SK-N-DZ (cell line): ENCODE measurements around the gene OSM.

Experiments
- DNase-seq: peaks from one replicate; pipeline ENCODE4 v3.0.0-alpha.2; 2015; ENCODE audit warnings: low spot score

OSM gene

GRCh38 chr22:30263883-30264282 lies 2.8 kb downstream of the OSM start:
- DNase-seq, result no peak

- peak; percentile 78 for DNase-seq
Observed at GRCh38 chr22:30262917-30263741, 3.5 kb downstream of the OSM start.

GRCh38 chr22:30262112-30262511 lies 4.5 kb downstream of the OSM start:
- DNase-seq, result no peak

DNA sequence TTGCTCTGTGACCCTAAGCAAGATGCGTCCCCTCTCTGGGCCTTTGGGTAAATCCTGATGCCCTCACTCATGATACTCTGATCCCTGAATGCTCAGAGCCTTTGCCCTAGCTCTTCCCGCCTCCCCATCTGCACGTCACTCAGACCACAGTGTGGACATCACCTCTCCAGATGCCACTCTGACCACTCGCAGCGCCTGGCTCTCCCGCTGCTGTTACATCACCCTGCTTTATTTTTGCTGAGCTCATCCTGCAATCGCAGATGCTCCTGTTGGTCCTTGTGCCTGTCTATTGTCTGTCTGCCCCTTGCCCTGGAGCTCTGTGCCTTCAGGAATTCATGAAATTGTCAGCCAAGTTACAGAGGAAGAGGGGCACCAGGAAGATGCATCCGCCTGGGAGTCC lies 5.5 kb downstream of the OSM start:
- DNase-seq, result no peak

DNA sequence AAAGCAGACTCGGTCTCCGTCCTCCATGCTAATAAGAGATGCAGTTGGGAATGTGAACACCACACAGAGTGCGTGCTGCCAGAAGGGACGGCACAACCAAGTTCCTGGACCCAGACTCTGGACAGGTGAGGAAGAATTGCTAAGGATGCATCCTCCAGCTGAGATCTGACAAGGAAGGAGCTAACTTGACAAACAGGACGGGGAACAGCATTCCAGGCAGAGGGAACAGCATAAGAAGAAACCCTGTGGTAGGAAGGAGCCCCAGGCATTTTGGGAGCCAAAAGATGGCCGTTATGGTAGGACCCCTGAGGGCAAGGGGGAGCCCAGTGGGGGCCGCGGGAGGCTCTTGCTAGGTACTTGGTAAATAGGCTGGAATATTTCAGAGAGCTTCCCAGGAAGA lies 6.0 kb downstream of the OSM start:
- no peak for DNase-seq

GRCh38 chr22:30260276-30260675 lies 6.4 kb downstream of the OSM start:
- DNase-seq, result no peak

DNA sequence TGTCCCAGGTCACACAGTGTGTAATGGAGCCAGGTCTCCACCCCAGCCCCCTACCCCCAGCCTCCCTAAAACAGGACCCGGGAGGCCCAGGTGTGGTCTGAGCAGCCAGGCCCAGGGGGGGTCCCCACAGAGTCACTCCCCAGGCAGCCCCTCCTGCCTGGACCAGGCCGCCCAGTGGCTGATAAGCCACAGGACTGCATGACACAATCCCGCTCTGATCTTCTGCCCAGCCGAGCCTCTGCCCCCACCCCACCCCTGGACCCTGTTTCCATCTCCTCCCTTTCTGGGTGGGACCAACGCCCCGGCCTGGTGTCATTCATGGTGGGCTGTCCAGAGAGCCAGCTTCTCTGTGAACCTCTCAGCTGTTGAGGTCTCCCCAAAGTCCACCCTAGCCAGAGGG lies 12.3 kb downstream of the OSM start:
- DNase-seq, result no peak

DNA sequence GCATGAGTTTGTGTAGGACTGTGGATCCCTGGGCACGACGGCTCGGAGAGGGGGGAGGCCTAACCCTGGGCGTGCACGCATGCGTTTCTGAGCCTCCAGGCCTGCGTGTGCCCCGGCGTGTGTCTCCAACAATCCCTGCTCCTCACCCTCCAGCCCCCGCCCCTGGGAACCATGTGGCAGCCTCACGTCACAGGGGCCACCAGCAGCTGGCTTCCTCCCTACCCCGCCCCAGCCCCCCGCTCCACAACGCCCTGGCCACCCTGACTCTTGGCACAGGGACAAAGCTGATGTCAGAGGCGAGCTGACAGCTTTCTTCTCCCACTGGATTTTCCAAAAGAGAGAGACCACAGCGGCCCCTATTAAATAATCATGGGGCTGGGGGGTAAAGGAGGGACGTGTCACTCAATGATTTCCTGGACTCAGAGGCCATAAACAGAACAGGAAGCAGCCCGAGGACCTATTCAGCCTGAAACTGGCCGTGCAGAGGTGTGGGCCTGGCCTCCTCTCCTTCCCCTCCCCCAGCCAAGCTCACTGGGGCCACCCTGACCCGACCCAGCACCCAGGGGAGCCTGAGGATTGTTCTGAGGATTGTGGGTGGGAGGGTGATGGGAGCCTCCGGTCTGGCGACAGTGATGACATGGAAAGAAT lies 13.3 kb downstream of the OSM start:
- DNase-seq, result no peak

DNA sequence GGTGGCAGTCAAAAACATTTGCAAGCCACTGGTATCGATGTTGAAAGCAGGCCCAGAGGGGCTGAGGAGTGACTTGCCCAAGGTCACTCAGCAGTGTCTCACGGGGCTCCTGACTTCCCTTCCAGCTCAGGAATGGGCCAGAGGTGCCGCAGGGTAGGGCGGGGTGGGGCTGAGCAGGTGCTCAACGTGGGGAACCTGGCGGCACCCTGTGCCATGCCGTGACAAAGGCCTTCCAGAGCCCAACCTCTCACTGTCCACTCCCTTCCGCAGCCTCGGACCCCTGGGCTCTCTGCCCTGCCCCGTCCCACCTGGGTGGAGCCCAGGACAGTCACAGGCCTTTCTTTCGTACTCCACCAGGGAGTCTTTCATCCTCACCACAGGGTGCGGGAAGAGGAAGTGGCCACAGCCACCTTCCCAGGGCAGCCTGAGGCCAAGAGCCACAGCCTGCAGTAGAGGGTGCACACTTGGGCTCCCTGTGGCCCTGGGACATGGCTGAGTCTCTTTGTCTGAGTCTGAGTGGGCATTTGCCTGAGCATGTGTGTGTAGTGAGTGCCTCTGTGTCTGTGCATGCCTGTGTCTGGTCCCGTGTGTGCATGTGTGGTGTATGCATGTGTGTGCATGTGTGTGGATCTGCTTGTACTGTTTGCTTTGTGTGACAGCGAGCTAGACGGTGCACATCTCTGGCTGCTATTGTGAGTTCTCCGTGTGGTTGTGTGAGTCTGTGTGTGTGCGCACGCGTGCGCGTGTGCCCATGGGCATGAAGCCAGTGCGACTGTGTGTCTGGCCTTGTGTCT lies 14.0 kb downstream of the OSM start:
- no peak for DNase-seq

- DNase-seq, result no peak
Observed at GRCh38 chr22:30251711-30252110, 14.9 kb downstream of the OSM start.

GRCh38 chr22:30250661-30251267 lies 15.9 kb downstream of the OSM start:
- DNase-seq, result no peak

DNA sequence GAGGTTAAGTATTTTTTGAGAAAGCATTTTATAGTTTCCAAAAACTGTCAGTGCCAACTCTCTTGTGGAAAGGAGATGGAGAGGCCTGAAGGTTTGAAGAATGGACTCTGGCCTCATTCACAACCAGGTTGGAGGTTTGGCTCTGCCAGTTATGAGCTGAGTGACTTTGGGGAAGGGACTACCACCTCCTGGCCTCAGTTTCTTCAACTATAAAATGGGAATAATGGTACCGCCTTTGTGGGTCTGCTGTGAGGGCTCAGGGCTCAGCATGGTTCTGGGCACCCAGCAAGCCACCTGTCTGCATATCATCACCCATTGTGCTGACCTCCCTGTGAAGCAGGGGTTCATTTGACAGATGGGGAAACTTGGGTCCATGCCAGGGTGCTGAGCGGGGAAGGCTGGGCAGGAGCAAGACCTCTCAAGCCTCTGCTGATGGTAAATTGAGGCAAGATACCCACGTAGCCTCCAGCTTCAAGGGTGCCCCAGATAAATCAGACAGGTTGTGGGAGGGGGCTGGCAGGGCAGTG lies 16.5 kb downstream of the OSM start:
- no peak for DNase-seq

DNA sequence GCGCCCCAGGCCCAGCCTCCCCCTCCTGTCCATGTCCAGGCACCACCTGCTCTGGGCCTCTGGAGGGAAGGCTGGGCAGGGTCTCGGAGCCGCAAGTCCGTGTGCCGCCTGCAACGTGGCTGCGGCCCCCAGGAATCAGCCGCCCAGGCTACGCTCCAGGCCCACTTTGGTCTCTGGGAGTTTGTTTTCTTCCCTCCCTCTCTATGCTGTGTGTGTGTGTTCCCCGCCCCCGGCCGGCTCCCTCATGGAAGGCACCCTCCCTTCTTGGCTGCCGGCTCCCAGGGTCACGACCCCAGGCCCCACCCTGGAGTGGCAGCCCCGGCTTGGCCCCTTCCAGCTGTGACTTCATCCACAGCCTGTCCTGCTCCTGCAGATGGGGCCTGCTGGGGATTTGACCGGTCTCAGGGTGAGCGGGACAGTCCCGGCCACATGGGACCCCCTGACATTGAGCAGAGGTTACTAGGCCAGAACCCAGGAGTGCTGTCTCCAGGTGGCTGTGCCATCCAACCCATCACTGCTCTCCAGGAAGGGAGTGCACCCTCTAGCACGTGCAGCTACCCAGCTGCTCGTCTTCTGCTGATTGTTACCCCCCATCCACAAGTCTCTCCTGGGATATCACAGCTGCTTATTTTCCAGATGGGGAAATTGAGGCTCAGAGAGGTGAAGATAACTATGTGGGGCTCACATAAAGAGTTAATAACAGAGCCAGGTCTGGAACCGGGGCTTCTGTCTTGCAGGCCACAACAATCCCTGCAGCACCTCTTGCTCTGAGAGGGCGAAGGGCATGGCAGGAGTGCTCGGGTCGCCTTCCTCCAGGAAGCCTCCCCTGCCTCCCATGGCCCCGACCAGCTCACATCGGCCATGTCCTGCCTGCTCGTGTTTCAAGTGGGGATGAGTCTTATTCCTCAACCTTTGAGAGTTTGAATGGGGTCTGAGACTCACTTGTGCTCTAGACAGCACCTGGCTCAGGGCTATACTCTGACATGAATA lies 17.3 kb downstream of the OSM start:
- no peak for DNase-seq

- no peak for DNase-seq
Observed at GRCh38 chr22:30248484-30248883, 18.2 kb downstream of the OSM start.

- DNase-seq, result no peak
Observed at GRCh38 chr22:30247974-30248373, 18.7 kb downstream of the OSM start.

- no peak for DNase-seq
Observed at GRCh38 chr22:30247561-30247960, 19.1 kb downstream of the OSM start.

DNA sequence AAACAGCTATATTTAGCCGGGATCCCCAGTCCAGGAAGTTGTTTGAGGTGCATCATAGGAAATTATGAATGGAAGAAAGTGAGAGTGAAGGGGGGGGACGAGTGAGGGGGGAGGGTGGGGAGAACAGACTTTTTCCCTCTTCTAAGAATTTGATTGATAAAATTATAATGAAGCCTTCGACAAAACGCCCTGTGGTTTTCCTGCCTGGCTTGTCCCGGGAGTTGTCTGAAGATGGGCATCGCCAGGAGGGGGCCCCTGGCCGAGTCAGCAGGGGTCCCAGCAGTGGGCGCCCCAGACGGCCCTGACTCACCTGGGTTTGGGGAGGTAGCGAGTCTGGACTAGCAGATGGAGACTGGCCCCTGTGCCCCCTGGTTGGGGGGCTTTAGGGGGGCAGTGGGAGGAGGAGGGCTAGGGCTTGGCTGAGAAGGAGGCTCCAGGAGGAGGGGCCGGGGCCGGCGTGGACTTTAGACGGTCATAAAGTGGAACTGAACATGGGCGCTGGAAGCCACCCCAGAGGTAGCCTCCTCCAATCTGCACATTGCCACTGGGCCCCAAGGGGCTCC lies 19.8 kb downstream of the OSM start:
- no peak for DNase-seq

- no peak for DNase-seq
Observed at GRCh38 chr22:30245985-30246813, 20.5 kb downstream of the OSM start, which contains the start of gene LIF. Gene LIF, minus strand, starts transcription at chr22:30246759. Its CDS starts 64 bp downstream, at chr22:30246695.
